ENCODE data around the gene BHMT2. TPM values are rescaled to one million over a fixed set of nuclear protein-coding genes. Genes with fewer than 3 reads are reported as not detected.

The BHMT2 gene
- total and polyA plus RNA-seq, 10 of the 15 experiments (the other 5 are each of a cell fraction or from before 2014, with no cell fraction given) = not detected

DNA sequence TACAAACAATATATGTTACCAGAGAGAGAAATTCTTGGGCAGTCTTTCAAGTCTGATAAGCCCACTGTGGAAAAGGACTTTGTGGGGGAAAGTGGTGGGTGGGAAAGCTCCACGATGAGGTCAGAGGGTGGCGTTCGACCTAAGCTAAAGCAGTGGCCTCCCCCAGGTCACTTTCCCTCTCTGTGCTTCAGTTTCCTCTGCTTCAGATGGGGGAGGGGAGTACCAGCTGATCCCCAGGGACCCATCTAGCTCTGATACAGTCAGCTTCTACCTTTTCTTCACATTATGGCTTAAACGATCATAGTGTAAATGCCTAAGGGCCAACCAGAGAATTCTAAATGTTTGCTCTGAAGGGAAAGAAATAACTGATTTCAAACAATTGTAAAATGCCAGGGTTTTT is 47.8 kb upstream of the BHMT2 start:
- Histone ChIP-seq H3K9me3 (replicated peaks; ENCODE audit: control insufficient read depth, insufficient read depth, low read length) (no peaks in the 10 kb centered on the region), H3K36me3 (ENCODE audit: control insufficient read depth in 2 of 2, insufficient read depth in 2 of 2, low read length in 1 of 2) (no peaks in the 10 kb centered on the region), H3K4me3 (no peak overlapping the region), H3K79me2 (ENCODE audit: control insufficient read depth, insufficient read depth, low read length) (no peaks in the 10 kb centered on the region), H2AFZ (ENCODE audit: control insufficient read depth, low read depth, low read length) (no peak overlapping the region), H3K27ac (ENCODE audit: control insufficient read depth, insufficient read depth) (no peak overlapping the region), H3K4me2 (ENCODE audit: control insufficient read depth, insufficient read depth) (no peak overlapping the region), H3K4me1 (ENCODE audit: control insufficient read depth, insufficient read depth, low read length) (no peaks in the 10 kb centered on the region), H3K27me3 (replicated peaks in 1 of 2; ENCODE audit: control insufficient read depth in 2 of 2, insufficient read depth in 2 of 2, low read length in 1 of 2) (no peaks in the 10 kb centered on the region; a peak in 1 of 4 replicates), H4K20me1 (ENCODE audit: control insufficient read depth, insufficient read depth) (no peaks in the 10 kb centered on the region), H3K9ac (ENCODE audit: control insufficient read depth, insufficient read depth, low read length) (no peak overlapping the region)
- POLR2A ChIA-PET = interaction anchor here (1.2 to 1.4 kb wide), 2 partner anchors 38 to 110 kb away, joined by 3 to 4 read pairs; no protein-coding TSS in a partner anchor
- RAD21 ChIA-PET (ENCODE audit: unreplicated experiment) = interaction anchor here (0.9 to 11.7 kb wide), 17 partner anchors 8 to 445 kb away, joined by 3 to 326 read pairs (median 5); partner anchors contain the start of gene ARSB
- intact Hi-C loops (cut with micrococcal nuclease; ENCODE audit: unreplicated experiment) = loop anchor here (2.0 to 10.0 kb wide), 3 partner anchors 39 to 833 kb away; no protein-coding TSS in a partner anchor
- TF ChIP-seq SUZ12 (IDR thresholded peaks at IDR 0.05; ENCODE audit: unreplicated experiment) = no peak
- TF ChIP-seq, protein P1, sequence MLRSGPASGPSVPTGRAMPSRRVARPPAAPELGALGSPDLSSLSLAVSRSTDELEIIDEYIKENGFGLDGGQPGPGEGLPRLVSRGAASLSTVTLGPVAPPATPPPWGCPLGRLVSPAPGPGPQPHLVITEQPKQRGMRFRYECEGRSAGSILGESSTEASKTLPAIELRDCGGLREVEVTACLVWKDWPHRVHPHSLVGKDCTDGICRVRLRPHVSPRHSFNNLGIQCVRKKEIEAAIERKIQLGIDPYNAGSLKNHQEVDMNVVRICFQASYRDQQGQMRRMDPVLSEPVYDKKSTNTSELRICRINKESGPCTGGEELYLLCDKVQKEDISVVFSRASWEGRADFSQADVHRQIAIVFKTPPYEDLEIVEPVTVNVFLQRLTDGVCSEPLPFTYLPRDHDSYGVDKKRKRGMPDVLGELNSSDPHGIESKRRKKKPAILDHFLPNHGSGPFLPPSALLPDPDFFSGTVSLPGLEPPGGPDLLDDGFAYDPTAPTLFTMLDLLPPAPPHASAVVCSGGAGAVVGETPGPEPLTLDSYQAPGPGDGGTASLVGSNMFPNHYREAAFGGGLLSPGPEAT (IDR thresholded peaks at IDR 0.05; ENCODE audit: low read depth) = no peak
- no peak for TF ChIP-seq HDAC6 (IDR thresholded peaks at IDR 0.05; ENCODE audit: unreplicated experiment)
- TF ChIP-seq, protein P2, sequence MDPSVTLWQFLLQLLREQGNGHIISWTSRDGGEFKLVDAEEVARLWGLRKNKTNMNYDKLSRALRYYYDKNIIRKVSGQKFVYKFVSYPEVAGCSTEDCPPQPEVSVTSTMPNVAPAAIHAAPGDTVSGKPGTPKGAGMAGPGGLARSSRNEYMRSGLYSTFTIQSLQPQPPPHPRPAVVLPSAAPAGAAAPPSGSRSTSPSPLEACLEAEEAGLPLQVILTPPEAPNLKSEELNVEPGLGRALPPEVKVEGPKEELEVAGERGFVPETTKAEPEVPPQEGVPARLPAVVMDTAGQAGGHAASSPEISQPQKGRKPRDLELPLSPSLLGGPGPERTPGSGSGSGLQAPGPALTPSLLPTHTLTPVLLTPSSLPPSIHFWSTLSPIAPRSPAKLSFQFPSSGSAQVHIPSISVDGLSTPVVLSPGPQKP (IDR thresholded peaks at IDR 0.05; ENCODE audit: low read depth, low read length) = no peak
- no peak for TF ChIP-seq MTA3 (IDR thresholded peaks at IDR 0.05; ENCODE audit: borderline replicate concordance, low read length)
- TF ChIP-seq MEF2B (IDR thresholded peaks at IDR 0.05; ENCODE audit: partially characterized antibody, poor library complexity, severe bottlenecking) = peak; percentile 45
- no peak for TF ChIP-seq NFYB (IDR thresholded peaks at IDR 0.05; ENCODE audit: insufficient read depth, low read depth, low read length)
- no peak for TF ChIP-seq STAT1 (conservative IDR thresholded peaks at IDR 0.05)
- 27% methylated on average over 4 of the region's 4 CpGs for WGBS (ENCODE audit: insufficient coverage, insufficient replicate concordance, low lambda C conversion rate, missing lambda C conversion rate)
- no peak for FAIRE-seq
- no TSS peak for BruUV-seq (replicated peaks)
- CTCF ChIA-PET = interaction anchor here (0.6 to 13.5 kb wide), 32 partner anchors 8 to 626 kb away, joined by 3 to 658 read pairs (median 4); partner anchors contain the start of gene ARSB
- peak; percentile 38; the same call in 1 of the 3 replicates for ATAC-seq
- in situ Hi-C loops (cut with MboI) = loop anchor here (5.0 kb wide), 2 partner anchors 111 to 446 kb away; no protein-coding TSS in a partner anchor
- DNase-seq (ENCODE audit: low read depth, low spot score) = no peak
- SMC1A ChIA-PET (ENCODE audit: uncharacterized antibody, unreplicated experiment) = interaction anchor here (0.6 to 12.4 kb wide), 26 partner anchors 8 to 450 kb away, joined by 3 to 359 read pairs (median 6); partner anchors contain the start of gene ARSB

All from GM12878 (cell line).